ENCODE data around the gene FANCD2. TPM values are rescaled to one million over a fixed set of nuclear protein-coding genes. Genes with fewer than 3 reads are reported as not detected.

The FANCD2 gene
- total RNA-seq, 4 donors from 2014 or later = 4.6 to 38.0 (median 7.7) TPM

GRCh38 chr3:10137178-10137577, 110.9 kb downstream of the FANCD2 start:
- no peak for DNase-seq
- Histone ChIP-seq H3K27me3 (no peaks in the 10 kb centered on the region), H3K4me3 (no peak overlapping the region), H3K4me1 (peaks cover 0 to 4% (median 0%) of the 10 kb centered on the region in 4 donors), H3K27ac (no peak overlapping the region), H3K36me3 (no peaks in the 10 kb centered on the region), H3K9me3 (no peaks in the 10 kb centered on the region)
- TF ChIP-seq CTCF (IDR thresholded peaks at IDR 0.05) (no peak), POLR2A (IDR thresholded peaks at IDR 0.05) (no peak)

- no peak for TF ChIP-seq CTCF (IDR thresholded peaks at IDR 0.05)
- TF ChIP-seq POLR2A (IDR thresholded peaks at IDR 0.05) = no peak
- Histone ChIP-seq H3K27ac (peak overlapping the region in 3 of 4 donors; percentile 86 to 96 (median 87)), H3K4me3 (peak overlapping the region in 3 of 4 donors; percentile 54 to 91 (median 84))
Observed at GRCh38 chr3:10140996-10141546, 114.8 kb downstream of the FANCD2 start.

GRCh38 chr3:10142707-10143560, 116.7 kb downstream of the FANCD2 start:
- Histone ChIP-seq H3K27me3 (no peaks in the 10 kb centered on the region), H3K9me3 (no peaks in the 10 kb centered on the region), H3K27ac (peak overlapping the region; percentile 86 to 97 (median 92)), H3K36me3 (peaks cover 0 to 17% (median 0%) of the 10 kb centered on the region in 3 donors), H3K4me1 (peaks cover 0 to 24% (median 8%) of the 10 kb centered on the region in 4 donors), H3K4me3 (peak overlapping the region; percentile 54 to 91 (median 72))
- TF ChIP-seq CTCF (IDR thresholded peaks at IDR 0.05) (no peak), POLR2A (IDR thresholded peaks at IDR 0.05) (no peak)
- DNase-seq = peak in 1 of 3 donors; percentile 51

More at GRCh38 chr3:10140996-10141546, 114.8 kb downstream of the FANCD2 start:
- Histone ChIP-seq H3K27me3 (no peaks in the 10 kb centered on the region), H3K9me3 (no peaks in the 10 kb centered on the region), H3K36me3 (no peaks in the 10 kb centered on the region), H3K4me1 (peaks cover 0 to 24% (median 8%) of the 10 kb centered on the region in 4 donors)
- no peak for DNase-seq

GRCh38 chr3:10145685-10146084, 119.4 kb downstream of the FANCD2 start:
- H3K36me3 ChIP-seq = peaks cover 0 to 41% (median 3%) of the 10 kb centered on the region in 3 donors
- no peak for DNase-seq
- H3K4me1 ChIP-seq = peaks cover 0 to 24% (median 8%) of the 10 kb centered on the region in 4 donors
- TF ChIP-seq CTCF (IDR thresholded peaks at IDR 0.05) = no peak
- H3K27ac ChIP-seq = peak overlapping the region in 1 of 4 donors; percentile 42
- H3K4me3 ChIP-seq = no peak overlapping the region
- H3K27me3 ChIP-seq = no peaks in the 10 kb centered on the region
- no peaks in the 10 kb centered on the region for H3K9me3 ChIP-seq

GRCh38 chr3:10149226-10149625, 123.0 kb downstream of the FANCD2 start:
- H3K27me3 ChIP-seq = no peaks in the 10 kb centered on the region
- no peak overlapping the region for H3K4me3 ChIP-seq
- no peak for DNase-seq
- no peak for TF ChIP-seq POLR2A (IDR thresholded peaks at IDR 0.05)
- no peak for TF ChIP-seq CTCF (IDR thresholded peaks at IDR 0.05)
- H3K4me1 ChIP-seq = peaks cover 0 to 2% (median under 1%) of the 10 kb centered on the region in 4 donors
- H3K9me3 ChIP-seq = no peaks in the 10 kb centered on the region
- peak overlapping the region in 1 of 4 donors; percentile 15 for H3K27ac ChIP-seq
- H3K36me3 ChIP-seq = peaks cover 0 to 77% (median 3%) of the 10 kb centered on the region in 3 donors

All from Peyer's patch (tissue), 4 donors.